Activated effector memory CD4-positive, alpha-beta T cell treated with anti-CD3 and anti-CD28 coated beads, Interleukin-2, amount 50 U/mL, for 16 hours (primary cell): ENCODE data around the gene LHX3.

ENCODE experiments used
- DNase-seq: peaks from one replicate; pipeline ENCODE4 v3.0.0-alpha.2; 2020

LHX3 gene

DNA sequence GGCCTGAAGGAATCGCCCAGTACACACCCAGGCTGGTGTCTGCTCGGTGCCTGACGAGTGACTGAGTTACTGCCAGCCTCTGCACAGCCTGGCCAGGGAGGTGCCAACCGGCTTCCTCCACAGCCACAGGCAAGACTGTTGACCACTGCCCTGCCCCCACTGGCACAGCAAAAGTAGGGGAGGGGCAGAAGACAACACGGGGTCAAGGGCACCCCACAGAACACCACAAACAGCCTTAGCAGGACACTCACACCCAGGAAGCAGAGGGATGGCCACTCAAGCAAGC lies 722 bp upstream of the LHX3 start:
- no peak for DNase-seq

DNA sequence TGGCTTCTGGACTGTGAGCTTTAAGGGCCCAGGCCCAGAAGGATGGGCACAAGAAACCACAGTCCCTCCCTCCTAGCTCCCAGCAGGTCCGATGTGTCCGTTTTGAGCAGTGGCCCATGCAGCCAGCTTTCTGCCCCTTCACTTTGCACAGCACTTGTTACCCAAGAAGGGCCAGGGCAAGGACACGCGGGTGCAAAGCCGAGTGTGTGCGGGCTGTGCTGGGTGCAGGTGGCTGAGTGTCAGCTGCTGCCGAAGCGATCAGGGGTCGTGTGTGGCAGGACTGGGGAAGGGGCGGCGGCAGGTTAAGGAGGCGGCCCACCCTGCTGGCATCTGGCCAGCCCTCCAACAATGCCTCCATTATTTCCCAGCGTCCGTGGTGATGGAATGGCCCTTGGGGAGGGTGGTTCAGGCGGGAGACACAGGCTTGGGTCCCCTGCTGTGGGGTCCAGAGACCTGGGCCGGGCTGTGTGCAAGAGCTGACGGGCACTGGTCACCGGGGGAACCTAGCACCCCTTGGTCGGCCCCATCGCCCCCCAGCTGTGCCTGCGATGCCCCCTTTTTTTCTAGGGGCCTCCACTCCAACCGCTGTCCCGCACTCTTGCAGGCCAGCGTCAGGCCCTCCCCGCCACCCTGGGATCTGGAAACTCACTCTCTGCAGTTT lies 653 bp downstream of the LHX3 start:
- DNase-seq = no peak

DNA sequence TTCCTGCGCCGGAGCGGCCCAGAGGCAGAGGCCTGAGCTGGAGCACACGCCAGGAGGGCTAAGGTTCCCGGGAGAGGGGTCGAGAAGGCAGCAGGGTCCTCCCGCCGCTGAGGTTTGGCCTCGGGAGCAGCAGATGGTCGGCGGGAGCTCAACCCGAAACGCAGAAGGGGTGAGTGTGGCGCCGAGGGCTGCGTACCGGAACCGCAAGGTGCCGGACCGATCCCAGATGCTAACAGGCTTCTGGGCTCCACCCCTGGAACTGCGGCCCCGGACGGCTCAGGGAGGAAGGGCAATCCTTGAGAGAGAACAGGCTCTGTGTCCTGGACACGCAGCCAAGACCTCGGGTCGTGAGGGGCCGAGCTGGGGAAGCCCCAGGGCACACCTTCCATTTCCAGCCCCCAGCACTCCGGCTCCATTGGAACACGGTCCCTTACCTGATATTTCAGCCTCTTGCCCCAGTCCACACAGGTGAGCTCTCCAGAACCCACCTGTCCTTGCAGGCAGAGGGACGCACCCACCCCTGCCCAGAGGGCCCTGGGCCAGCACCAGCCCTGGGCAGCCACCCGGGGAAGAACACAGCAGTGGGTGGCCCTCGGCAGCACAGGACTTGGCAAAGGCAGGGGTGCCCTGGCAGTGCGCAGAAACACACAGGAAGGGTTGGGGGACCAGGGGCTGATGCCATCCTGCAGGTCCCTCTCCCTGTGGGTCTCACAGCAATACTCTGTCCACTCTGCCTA lies 1.4 kb downstream of the LHX3 start:
- DNase-seq = no peak

DNA sequence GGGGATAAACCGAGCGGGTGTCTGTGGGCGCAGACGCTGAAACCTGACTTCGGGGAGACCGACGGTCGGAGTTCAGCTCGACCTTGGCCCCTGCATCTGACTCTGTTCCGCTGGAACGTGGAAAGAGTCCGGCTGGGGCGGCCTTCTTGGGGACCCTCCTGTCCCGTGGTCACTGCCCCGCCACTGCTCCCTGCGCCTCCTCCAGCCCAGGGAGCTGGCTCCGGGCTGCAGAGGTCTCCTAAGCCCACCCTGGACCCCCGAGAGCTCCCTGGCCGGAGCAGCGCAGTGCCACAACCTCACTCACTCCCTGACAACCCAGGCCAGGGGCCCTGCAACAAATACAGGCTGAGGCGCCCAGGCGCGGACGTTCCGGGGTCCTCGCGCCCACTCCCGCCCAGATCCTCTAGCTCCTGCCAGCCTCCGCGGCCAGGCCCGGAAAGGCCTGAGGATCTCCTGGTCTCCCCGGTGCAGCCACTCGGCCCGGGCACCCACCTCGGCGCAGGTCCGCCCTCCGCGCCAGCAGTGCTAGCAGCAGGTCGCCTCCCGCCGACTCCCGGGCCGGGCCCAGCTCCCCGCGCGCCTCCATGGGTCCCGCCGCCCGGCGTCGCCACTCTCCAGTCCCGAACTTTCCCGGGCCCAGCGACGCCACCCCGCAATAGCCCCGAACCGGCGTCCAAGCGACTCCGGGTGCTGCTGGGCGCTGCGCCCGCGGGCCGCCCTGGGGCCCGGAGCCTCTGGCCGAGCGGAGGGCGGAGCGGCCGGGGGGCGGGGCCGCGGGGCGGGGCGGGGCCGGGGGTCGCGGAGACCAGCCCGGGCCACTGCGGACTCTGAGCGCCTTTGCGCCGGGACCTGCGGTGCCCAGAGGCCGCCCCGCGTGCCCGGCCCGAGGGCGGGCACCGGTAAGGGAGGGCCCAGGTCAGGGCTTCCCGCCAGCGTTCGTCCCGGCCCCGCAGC lies 2.2 kb downstream of the LHX3 start:
- DNase-seq = no peak

DNA sequence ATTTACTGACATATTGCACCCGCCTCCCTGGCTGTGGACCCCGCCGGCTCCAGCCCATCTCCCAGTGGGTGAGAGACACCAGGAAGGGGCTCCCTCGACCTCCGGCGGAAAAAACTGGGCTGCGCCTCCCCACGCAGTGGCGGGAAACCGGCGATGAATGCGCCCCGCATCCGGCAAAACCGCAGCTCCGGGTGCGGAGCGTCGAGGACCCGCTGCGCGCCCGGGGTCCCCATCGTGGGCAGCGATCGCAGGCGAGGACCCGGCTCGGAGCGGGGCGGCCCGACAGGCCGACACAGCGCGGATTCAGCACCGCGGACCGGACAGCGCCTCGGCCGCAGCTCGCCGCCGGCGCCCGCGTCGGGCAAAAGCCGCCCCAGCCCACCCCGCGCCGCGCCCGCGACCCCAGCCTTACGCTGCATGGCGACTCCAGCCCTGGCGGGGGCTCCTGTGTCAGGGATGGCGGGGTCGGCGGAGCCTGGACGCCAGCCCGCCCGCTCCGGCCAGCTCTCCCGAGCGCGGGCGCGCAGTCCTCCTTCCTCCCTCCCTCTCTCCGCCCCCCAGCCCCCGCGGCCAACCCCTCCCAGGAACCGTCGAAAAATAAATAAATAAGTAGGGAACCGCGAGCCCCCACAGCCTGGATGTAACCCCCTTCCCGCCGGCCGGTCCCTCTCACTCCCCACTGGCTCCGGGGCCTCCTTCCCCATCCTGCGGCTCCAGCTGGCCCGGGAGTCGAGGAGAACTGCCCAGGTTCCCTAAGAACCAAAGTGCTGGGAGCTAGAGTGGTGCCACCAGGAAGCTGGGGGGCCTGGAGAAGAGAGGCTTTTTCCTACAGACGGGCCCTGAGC lies 3.1 kb downstream of the LHX3 start:
- DNase-seq = no peak

DNA sequence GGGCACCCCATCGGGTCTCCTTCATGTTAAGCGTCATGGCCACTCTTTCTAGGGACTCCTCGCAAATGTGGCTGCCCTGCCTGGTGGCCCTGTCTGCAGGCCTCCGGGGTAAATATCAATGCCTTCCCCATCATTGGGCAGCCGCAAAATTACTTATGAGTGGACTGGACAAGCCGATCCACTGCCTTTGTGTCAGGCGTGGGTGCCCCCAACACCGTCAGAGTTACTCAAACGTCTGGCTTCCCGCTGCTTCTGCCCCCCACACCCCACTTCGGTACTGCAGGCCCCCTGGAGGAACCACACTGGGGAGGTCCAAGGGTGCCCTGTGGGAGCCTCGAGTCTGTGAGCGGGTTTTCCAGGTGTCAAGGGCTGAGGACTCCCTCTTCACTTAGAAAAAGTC lies 3.8 kb downstream of the LHX3 start:
- DNase-seq = no peak

DNA sequence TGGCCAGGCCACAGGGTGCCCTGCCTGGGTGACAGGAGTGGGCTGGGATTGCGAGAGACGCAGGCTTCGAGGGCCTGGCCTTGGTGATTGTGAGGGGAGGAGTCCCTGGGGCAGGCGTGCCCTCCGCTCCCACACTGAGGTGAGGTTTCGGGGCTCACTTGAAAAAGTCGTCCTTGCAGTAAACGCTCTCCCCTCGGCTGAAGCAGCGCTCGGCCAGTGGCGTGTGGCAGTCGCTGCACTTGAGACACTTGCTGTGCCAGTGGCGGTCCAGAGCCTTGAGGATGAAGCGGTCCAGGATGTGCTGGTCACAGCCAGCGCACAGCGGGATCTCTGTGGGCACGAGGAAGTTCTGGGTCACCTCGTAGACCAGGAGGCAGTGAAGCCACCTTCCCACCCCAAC lies 4.5 kb downstream of the LHX3 start:
- DNase-seq = no peak

DNA sequence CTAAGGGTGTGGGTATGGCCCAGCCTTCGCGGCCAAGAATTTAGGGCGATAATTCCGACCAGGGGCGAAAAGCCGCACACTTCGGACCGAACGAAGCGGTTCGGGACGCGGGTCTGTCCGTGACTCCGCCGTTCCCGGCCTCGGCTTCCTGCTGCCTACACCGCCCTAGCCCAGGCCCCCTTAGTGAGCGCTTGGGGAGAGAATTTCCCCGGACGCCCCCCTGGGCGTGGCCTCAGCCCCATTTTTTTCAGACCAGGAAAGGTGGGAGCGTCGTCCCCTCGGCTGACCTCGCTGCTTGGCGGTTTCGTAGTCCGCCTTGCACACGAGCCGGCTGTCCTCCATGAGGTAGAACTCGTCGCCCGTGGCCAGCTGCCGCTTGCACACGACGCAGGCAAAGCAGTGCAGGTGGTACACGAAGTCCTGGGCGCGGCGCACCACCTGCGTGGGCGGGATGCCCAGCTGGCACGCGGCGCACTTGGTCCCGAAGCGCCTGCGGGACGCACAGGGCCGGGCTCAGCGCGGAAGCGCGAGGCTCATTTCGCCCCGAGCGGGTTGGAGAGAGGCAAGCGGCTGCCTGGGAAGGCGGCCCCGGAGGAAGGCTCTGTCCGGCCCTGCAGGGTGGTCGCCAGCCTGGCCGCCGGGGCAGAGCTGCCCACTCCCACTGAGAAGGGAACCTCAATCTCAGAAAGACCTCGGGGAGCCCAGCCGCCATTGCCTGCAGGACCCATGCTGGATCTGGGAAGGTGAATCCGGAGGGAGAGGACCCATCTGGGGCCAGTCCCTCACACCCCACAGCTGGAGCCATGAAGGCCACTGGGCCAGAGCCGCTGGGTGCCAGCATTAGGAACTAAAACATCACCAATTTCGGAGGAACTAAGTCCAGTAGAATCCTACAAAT lies 5.3 kb downstream of the LHX3 start:
- no peak for DNase-seq

DNA sequence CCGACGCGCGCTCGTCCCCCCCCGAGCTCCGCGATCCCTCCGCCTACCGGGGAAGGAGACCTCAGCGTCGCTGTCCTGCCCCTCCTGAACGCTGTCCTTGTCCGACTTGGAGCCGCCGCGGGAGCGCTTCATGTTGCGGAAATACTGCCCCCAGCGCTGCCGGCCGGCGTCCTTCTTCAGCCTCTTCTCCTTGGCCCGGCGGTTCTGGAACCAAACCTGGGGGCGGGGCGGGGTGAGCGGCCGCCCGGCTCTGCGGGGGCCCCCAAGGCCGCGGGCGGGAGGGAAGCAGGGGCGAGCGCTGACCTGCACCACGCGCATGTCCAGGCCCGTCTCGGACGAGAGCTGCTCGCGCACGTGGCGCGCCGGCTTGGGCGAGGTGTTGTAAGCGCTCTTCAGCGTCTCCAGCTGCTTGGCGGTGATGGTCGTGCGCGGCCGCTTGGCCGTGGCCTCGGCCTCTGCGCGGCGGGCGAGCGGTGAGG lies 6.3 kb downstream of the LHX3 start:
- no peak for DNase-seq

DNA sequence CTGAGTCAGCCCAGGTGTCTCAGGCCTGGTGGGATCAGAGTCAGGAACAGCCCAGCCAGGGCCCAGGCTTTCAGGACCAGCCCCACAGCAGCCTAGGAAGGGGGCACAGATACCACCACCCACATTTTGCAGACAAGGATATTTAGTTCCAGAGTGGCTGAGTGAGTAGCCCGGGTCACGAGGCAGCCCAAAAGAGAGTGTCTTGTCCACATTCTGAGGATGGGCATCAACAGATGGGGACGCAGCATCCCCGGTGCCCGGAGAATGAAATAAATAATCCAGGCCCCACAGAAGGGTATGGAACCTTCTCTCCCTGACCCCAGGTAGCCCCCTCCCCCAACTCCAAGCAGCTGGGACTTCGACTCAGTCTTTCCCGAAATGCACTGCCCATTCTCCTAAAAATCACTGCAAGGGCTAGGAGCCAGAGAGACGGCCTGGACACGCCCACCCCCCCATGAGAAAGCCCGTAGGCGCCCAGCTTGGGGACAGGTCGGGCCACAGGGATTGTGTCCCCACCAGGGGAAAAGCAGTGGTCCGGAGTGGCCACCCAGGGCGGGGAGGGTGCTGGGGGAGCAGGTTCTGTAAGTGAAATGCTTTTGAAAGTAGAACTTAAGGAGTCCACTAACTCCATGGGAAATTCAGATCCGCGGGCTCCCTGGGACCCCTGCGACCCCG lies 6.9 kb downstream of the LHX3 start:
- no peak for DNase-seq

DNA sequence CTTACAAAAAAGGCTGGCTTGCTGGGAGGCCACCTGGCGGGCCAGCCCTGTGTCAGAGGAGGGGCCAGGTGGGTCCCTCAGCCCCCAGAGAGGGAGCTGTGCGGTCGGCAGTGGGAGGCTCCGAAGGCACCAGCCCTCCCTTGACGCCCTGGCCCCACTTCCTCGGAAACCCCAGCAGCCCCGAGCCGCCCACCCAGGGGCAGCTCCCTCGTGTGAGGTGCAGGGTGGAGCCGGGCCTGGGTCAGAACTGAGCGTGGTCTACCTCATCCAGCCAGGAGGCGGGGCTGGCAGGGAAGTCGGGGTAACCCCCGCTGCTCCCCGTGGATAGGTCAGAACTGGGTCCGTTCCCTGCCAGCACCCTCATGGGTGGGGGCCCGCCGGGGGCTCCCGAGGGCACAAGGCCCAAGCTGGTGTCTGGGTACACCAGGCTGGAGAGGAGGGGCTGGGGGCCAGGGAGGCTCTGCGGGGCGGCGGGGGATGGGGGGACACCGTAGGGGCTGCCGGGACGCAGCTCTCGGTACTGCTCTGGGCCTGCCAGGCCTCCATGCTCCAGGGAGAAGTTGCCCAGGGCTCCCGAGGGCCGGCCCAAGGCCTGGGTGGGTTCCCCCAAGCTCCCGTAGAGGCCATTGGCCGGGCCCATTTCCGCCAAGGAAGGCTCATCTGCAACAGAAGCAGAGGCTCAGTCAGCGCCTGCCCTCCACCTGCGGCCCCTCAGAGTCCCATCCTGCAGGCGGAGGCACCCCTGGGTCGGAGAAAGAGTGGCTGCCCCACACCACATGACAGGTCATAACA lies 7.6 kb downstream of the LHX3 start:
- no peak for DNase-seq

DNA sequence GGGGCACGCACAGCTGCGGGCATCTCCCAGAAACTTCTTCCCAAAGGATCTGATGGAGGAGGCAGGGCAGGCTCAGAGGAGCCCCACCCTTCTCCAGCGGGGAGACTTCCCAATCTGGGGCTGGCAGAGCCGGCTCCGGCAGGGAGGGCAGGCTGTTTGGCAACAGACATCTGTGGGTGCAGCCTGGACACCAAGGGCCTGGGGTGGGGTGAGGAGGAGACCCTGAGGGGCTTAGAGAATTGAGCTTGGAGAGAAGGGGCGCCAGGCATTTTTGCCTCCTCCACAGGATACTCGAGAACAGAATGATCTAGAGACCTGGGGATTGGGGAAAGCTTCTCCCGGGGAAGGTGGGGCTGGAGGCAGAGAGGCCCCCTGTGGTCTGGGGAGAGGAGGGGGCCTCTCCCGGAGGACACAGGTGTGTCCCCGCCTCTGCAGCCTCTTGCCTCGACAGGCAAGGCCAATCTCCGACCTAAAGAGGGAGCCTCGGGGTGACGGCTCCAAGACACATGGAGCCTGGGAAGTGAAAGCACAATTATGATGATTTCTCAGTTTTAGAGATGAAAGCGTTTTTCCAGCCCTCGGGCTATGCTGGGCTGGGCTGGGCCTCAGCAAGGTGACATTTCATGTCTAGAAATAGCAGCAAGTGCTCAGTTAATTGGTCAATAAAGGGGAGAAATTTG lies 8.4 kb downstream of the LHX3 start:
- DNase-seq = no peak

DNA sequence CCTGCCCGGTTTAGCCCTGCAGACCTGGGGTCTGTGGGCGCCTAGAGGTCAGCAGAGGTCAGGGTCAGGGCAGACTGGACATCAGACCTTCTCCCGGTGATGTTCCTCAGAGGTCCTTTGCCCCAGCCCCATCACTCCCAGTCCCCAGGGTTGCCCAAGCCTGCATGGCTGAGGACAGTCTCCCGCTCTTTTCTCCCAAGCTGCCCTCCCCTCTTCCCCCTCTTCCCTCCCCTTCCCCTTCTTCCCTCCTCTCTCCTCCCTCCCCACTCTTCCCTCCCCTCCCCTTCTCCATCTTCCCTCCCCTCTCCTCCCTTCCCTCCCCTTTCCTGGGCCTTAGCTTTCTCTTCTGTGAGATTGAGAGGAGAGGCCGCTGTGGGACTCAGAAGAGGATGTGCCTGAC lies 10.4 kb downstream of the LHX3 start:
- DNase-seq = no peak

DNA sequence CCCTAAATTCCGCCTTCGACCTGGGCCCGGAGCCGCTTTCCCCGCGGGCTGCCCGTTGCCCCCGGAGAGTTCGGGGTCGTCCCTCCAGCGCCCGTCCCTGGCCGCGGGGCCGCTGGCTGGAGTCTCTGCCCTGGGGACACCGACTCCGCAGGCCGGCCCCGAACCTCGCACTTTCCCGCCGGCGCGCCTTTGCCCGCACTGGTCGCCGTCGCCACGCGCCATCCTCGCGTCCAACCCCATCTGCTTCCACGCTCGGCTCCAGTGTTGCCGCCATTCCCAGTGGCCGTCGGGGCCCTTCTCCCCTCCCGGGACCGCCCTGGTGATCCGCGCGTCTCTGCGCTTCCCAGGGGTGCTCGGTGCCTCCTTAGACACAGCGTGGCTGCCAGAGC lies 11.0 kb downstream of the LHX3 start:
- DNase-seq = no peak

DNA sequence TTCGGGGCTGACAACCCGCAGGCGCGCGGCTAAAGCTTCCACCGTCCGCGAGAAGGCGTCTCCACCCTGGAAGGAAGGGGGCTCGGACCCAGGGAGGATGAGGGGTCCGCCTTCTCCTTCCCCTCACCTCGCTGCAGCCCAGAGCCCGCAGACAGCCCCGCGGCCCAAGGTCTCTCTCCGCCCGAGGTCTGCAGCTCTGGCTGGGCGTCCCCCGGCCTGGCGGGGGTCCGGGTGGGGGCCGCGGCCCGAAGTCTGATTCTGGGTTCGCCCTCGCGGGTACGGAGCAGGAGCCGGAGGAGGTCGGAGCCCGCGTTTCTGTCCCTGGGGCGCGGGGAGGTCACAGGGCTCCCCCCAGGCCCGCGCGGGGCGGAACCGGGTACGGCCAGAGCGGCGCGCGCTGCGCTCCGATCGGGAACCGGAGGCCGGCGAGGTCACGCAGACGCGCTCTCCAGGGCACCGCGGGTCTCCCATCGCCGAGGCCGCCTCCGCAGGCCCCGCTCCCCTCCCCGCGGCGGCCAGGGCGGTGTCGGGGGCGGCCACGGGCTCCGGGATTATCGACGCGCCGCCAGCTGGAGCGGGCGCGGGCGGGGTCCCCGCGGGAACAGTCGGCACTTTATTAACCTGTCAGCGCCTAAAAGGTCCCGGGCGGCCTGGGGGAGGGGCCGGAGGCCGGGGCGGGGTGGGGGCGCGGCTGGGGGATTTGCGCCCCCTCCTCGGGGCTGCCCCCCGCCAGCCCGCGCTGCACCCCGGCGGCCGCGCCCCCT lies 11.6 kb downstream of the LHX3 start:
- no peak for DNase-seq

DNA sequence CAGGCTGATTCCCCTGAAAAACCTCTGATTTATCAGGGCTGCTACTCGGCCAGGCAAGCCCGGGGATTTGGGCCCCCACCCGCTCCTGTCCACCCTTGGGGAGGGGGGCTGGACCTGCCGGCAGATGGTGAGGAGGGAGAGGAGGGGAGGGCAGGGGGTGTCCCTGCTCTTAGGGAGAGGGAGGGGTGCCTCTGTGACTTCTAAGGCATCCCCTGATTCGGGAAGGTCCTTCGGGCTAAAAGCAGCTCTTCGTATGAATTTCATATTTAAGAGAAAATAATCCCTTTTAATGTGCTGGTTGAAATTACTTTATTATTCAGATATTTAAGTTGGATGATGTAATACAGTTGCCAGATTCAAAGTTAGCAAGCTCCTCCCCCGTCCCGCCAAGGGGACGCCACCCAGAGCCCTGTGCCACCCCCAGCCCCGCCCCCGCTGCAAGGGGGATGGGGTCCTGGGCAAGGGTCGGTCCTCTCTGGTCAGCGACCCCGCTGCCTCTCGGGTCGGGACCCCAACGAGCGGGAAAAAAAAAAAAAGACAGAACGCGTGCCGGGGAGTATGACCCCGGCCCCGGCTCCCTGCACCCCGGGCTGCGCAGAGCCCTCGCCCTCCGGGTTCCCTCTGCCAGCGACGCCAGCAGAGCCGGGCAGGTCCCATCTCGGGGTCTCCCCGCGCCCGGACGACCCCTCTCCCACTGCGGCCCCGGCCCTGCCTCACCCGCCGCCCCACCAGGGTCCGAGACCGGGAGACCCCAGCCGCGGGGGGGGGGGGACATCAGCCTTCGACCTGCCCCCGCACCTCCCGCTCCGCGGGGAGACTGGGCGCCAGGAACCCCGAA lies 12.4 kb downstream of the LHX3 start:
- no peak for DNase-seq

DNA sequence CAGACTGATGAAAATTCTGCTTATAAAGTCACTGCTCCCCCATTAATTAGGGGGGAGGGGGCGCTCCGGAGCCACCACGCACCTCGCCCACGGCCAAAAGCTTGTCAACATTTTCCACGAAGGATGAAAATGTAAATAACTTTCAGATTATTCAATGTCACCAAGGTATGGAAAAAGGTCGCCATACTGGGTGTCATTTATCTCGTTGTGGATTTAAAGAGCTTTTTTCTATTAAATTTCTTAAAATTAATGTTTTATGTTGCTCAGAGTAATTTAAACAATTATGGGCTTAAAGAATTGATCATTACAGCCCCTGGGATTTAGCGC lies 13.0 kb downstream of the LHX3 start:
- no peak for DNase-seq
